ENCODE measurements around the gene GNL1.

GRCh38 chr6:30491991-30492952 is 64.0 kb downstream of the GNL1 start:
- TF ChIP-seq CTCF (IDR thresholded peaks at IDR 0.05; ENCODE audit: low read length) (no peak), EZH2 (IDR thresholded peaks at IDR 0.05; ENCODE audit: borderline replicate concordance, low read length) (no peak)
